IPS-18a (cell line): ENCODE results near the gene ATP9A.

Experiments used
- H3K27ac ChIP-seq: one replicate; pipeline ENCODE4 v1.5.1; 2013; ENCODE audit warnings: low read length
- H3K27me3 ChIP-seq: one replicate; pipeline ENCODE4 v1.6.1; 2013; ENCODE audit warnings: mild to moderate bottlenecking, low read length; ENCODE audit not compliant: control insufficient read depth, insufficient read depth
- H3K36me3 ChIP-seq: one replicate; pipeline ENCODE4 v1.6.1; 2013; ENCODE audit warnings: low read depth, low read length; ENCODE audit not compliant: control insufficient read depth
- H3K4me1 ChIP-seq: one replicate; pipeline ENCODE4 v1.6.1; 2013; ENCODE audit warnings: low read depth, low read length; ENCODE audit not compliant: control insufficient read depth
- H3K4me3 ChIP-seq: one replicate; pipeline ENCODE4 v1.5.1; 2013; ENCODE audit warnings: low read length
- H3K9ac ChIP-seq: one replicate; pipeline ENCODE4 v1.6.1; 2013; ENCODE audit warnings: mild to moderate bottlenecking, low read length, moderate library complexity
- H3K9me3 ChIP-seq: one replicate; pipeline ENCODE4 v1.6.1; 2013; ENCODE audit warnings: low read depth, low read length; ENCODE audit not compliant: control insufficient read depth

The ATP9A gene

DNA sequence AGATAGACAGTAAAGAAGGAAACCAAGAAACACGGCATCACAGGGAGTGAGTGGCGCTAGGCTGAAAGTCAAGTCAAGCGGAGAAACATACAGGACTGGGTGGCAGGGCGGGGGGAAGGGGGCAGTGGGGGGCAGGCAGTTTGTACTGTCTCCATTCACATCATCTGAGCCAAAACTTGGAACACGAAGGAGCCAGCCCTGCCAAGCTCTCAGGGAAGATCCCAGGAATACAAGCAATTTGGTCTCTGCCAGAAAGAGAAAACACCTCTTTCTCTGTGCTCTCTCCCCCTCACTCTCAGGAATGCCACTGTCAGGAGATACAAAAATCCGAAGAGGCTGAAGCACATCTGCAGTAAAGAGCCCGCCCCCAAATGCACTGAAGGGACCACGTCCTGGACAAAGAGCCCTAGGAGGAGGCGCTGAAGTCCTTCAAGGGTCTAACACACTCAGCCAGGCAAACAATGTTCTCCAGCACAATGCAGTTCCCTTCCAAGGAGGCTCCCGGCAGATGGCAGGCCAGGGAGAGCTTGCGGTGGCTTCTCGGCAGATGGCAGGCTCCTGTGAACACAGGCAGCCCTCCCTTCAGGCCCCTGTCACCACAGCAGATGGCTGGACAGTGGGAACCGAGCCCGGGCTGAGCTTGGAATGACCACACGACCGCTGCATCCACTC is 90.0 kb downstream of the ATP9A start:
- H3K27me3 ChIP-seq: no peaks in the 10 kb centered on the region
- H3K4me3 ChIP-seq: no peak overlapping the region
- no peaks in the 10 kb centered on the region for H3K4me1 ChIP-seq
- H3K9me3 ChIP-seq: no peaks in the 10 kb centered on the region
- no peak overlapping the region for H3K9ac ChIP-seq
- H3K36me3 ChIP-seq: peaks cover 4% of the 10 kb centered on the region
- no peak overlapping the region for H3K27ac ChIP-seq

DNA sequence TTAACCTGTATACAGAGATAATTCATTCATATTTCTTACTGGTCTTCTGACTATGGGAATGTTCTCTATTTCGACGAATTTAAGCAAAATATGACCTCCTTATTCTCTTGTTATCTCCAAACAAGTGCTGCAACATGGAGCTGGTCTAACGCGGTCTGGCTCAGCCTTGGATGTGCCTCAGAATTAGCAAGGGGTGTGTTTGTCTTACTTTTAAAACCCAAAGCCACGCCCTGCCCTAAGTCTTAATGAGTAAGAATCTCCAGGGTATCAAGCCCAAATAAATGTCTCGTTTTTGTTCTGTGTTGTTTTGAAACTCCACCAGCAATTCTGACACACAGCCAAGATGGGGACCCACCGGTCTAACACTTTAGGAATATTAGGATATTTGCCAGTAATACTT is 99.2 kb downstream of the ATP9A start:
- H3K9me3 ChIP-seq: no peaks in the 10 kb centered on the region
- H3K27me3 ChIP-seq: no peaks in the 10 kb centered on the region
- H3K4me3 ChIP-seq: no peak overlapping the region
- H3K27ac ChIP-seq: no peak overlapping the region
- no peaks in the 10 kb centered on the region for H3K36me3 ChIP-seq
- no peaks in the 10 kb centered on the region for H3K4me1 ChIP-seq
- H3K9ac ChIP-seq: no peak overlapping the region

DNA sequence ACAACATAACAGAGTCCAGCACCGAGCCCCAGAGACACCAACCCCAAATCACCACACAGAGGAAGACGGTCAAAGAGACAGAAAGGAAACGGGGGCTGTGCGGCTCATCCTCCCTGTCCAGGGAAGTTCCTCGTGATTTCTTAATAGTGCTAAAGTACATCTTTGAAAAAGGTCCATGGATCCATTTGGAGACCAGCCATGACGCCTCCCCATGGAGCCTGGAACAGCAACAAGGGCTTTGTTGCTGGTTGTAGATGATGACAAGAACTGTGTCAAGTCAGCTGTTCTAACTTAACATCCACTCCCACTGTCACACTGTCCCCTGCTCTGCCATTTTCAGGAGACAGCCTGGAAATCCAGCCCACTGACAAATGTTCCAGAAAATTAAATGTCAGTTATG is 99.7 kb downstream of the ATP9A start:
- H3K9me3 ChIP-seq: no peaks in the 10 kb centered on the region
- H3K4me3 ChIP-seq: no peak overlapping the region
- no peak overlapping the region for H3K9ac ChIP-seq
- H3K36me3 ChIP-seq: no peaks in the 10 kb centered on the region
- H3K27ac ChIP-seq: no peak overlapping the region
- H3K4me1 ChIP-seq: no peaks in the 10 kb centered on the region
- H3K27me3 ChIP-seq: no peaks in the 10 kb centered on the region

DNA sequence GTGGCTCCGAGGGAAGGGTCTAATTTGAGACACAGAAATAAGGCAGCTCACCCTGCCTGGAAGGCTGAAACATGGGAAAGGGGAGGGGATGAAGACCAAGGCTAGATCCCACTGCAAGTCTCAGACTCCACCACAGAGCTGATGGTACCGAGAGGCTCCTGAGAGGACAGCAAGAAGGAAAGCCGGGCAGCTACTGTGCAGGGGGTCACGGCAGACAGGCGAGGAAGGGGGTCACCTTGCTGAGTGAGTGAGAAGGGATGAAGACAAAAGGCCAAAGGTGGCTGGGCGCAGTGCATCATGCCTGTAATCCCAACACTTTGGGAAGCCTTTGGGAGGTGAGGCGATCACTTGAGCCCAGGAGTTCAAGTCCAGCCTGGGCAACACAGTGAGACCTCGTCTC is 100.7 kb downstream of the ATP9A start:
- H3K9me3 ChIP-seq: no peaks in the 10 kb centered on the region
- no peak overlapping the region for H3K9ac ChIP-seq
- H3K27me3 ChIP-seq: no peaks in the 10 kb centered on the region

DNA sequence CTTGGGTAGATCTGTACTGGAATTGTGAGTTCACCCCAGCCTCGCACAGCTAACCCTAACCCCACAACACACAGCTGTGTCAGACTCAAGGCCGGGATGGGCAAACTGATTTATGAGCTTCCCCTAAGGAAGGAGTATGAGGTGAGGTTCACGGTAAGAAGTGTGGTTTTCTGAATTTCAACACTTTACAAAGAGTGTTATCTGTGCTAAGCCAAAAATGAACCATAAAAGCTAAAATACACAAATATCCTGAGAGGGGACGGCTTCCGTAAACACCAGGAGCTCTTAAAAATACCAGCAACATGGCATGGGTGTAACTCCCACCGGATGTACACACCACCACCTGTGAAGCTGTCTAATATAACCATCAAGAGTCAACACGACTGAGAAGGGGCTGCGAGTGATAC is 101.2 kb downstream of the ATP9A start:
- H3K27me3 ChIP-seq: no peaks in the 10 kb centered on the region
- H3K27ac ChIP-seq: no peak overlapping the region
- no peaks in the 10 kb centered on the region for H3K36me3 ChIP-seq
- no peaks in the 10 kb centered on the region for H3K9me3 ChIP-seq
- H3K4me1 ChIP-seq: no peaks in the 10 kb centered on the region
- no peak overlapping the region for H3K4me3 ChIP-seq
- no peak overlapping the region for H3K9ac ChIP-seq

More for the DNA sequence above, 100.7 kb downstream of the ATP9A start:
- no peak overlapping the region for H3K4me3 ChIP-seq
- H3K4me1 ChIP-seq: no peaks in the 10 kb centered on the region
- H3K27ac ChIP-seq: no peak overlapping the region
- H3K36me3 ChIP-seq: no peaks in the 10 kb centered on the region

DNA sequence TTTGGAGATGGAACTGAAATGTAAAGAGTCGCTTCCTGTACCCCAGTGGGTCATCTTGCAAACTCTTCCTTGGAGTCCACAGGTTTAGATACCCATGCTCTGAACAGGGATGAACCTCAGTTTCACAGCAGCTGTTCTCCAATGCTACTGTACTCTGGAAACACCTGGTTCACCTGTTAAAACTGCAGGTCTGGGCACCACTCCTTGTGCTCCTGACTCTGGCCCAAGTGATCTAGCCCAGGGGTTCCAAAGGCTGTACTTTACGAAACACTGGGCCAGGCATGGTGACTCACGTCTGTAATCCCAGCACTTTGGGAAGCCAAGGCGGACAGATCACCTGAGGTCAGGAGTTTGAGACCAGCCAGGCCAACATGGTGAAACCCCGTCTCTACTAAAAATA is 102.1 kb downstream of the ATP9A start:
- peaks cover under 1% of the 10 kb centered on the region for H3K4me1 ChIP-seq
- no peaks in the 10 kb centered on the region for H3K27me3 ChIP-seq
- H3K9ac ChIP-seq: no peak overlapping the region
- no peaks in the 10 kb centered on the region for H3K9me3 ChIP-seq
- H3K36me3 ChIP-seq: no peaks in the 10 kb centered on the region
- H3K4me3 ChIP-seq: no peak overlapping the region
- no peak overlapping the region for H3K27ac ChIP-seq

DNA sequence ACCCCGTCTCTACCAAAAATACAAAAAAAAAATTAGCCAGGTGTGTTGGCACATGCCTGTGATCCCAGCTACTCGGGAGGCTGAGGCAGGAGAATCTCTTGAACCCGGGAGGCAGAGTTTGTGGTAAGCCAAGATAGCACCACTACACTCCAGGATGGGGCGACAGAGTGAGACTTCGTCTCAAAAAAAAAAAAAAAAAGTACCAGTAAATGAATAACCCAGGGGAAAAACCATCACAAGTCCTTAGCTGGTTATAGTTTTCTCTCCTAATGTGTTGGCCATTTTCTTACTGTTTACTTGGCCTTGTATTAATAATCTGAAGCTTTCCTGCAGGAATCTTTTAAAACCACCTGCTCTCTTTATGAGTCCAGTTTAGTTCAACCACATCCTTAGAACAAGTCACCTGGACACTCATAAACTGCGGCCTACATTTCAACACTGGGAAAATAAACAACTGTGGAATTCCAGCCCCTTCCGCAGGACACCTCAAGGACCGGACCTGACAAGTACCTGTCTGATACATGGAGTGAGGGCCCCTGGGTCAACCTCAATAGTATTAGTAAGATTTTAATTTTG is 102.6 kb downstream of the ATP9A start:
- no peak overlapping the region for H3K4me3 ChIP-seq
- H3K4me1 ChIP-seq: peaks cover 5% of the 10 kb centered on the region
- no peak overlapping the region for H3K27ac ChIP-seq
- H3K9ac ChIP-seq: no peak overlapping the region
- no peaks in the 10 kb centered on the region for H3K9me3 ChIP-seq
- no peaks in the 10 kb centered on the region for H3K27me3 ChIP-seq
- H3K36me3 ChIP-seq: no peaks in the 10 kb centered on the region

DNA sequence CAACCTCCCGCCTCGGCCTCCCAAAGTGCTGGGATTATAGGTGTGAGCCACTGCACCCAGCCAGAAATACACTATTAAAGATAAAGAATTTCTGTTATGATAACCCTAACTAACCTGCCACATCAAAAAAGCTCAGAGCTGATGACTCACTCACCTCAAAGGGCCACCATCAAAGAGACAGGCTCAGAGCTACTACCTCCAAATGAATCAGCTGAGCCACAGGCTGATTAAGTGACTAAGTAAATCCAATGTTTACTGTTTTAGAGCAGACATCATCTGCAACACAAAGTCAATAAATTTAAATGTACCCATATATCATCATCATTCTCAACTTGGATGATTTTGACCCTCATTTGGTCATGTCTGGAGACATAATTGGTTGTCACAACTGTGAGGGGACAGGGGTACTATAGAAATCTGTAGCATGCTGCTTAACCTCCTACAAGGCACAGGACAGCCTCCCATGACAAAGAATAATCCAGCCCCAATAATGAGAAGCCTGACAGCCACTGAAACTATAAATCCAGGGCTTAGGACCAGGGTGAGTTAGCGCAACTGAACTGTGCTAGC is 106.5 kb downstream of the ATP9A start:
- no peaks in the 10 kb centered on the region for H3K9me3 ChIP-seq
- H3K27ac ChIP-seq: no peak overlapping the region
- no peaks in the 10 kb centered on the region for H3K36me3 ChIP-seq
- H3K9ac ChIP-seq: no peak overlapping the region
- H3K4me1 ChIP-seq: peaks cover 12% of the 10 kb centered on the region
- no peaks in the 10 kb centered on the region for H3K27me3 ChIP-seq
- H3K4me3 ChIP-seq: no peak overlapping the region

DNA sequence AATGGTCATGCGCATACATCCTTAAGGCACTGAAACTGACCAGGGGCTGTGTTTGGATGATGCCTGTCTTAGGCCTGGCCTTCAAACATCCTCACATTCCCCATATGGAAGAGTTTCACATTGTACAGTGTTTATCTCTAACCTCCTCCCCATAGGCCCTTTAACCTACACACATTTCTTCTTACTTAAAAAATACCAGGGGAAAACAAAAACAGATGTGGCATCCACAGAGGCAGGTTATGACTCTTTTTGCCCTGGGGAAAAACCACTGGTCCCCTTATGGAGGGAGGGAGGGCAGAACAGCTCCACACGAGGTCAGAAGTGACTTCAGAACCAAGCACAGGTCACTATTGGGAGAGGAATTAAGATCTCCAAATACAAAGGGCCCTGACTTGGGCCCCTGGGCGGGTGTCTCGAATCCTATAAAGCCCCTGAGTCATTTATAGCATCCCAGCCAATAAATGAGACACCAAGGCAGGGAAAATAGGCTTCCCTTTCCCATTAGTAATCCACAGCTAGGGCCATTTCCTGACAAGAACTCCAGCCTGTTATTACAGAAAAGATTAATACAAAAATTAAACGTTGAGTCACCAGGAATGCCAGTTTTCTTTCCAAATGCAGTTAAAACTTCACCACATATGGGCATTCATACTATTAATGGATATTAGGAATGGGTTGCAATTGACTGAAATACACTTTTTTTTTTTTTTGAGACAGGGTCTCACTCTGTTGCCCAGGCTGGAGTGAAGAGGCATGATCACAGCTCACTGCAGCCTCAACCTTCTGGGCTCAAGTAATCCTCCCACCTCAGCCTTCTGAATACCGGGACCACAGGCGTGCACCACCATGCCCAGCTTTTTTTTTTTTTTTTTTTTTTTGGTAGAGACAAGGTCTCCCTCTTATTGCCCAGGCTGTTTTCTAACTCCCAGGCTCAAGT is 107.2 kb downstream of the ATP9A start:
- H3K9me3 ChIP-seq: no peaks in the 10 kb centered on the region
- no peak overlapping the region for H3K27ac ChIP-seq
- no peak overlapping the region for H3K9ac ChIP-seq
- no peak overlapping the region for H3K4me3 ChIP-seq
- H3K4me1 ChIP-seq: peaks cover 12% of the 10 kb centered on the region
- H3K27me3 ChIP-seq: no peaks in the 10 kb centered on the region
- H3K36me3 ChIP-seq: no peaks in the 10 kb centered on the region

DNA sequence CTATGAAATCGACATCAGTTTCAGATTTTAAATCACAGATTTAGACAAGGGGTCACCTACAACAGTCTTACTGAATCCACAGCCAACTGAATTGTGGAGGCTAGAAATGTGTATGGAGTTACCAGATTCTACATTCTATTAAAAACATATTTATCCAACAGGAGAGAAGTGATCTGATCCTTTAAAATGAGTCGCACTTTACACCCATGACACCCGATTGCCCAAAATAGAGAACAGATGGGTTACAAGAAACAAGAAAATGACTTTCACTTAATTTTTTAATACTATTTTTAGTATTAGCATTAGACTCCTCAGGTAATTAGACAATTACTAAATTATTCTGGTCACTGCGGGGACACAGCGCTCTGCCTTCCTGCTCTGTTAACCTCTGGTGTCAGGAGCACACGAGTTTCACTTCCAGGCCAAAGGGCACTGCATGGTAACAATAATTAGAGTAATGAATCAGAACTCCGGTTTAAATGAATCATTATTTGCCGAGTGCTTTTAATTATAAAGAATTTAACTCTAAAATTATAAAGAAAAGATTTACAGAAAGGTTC is 108.6 kb downstream of the ATP9A start:
- Histone ChIP-seq H3K27me3 (no peaks in the 10 kb centered on the region), H3K27ac (no peak overlapping the region), H3K4me3 (no peak overlapping the region), H3K4me1 (peaks cover 12% of the 10 kb centered on the region), H3K9ac (no peak overlapping the region), H3K36me3 (no peaks in the 10 kb centered on the region), H3K9me3 (no peaks in the 10 kb centered on the region)

DNA sequence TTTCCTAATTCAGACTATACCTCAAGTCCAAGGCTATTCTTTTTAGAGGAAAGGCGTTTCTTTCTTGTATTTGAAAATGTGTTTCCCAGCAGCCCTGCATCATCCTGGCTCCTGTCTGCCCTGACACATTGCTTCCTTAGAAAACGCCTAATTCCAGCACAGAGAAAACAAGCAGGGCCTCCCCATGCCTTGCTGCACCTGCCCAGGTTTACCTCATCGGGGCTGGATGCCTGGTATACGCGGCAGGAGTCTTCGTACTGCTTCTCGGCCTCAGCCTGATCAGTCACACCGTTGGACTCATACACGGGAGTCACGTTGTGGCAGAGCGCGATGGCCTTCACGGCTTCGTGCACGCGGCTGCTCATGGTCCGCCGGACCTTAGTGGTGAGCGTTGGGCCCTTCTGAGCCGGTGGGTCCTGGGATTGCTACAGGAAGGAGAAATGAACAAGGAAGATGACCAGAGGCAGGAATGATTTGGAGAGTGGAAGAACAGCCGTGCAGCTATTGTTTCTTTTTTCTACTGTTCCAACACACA is 111.4 kb downstream of the ATP9A start:
- no peaks in the 10 kb centered on the region for H3K9me3 ChIP-seq
- no peak overlapping the region for H3K4me3 ChIP-seq
- H3K27ac ChIP-seq: no peak overlapping the region
- H3K9ac ChIP-seq: no peak overlapping the region
- H3K27me3 ChIP-seq: no peaks in the 10 kb centered on the region
- H3K36me3 ChIP-seq: no peaks in the 10 kb centered on the region
- peaks cover 12% of the 10 kb centered on the region for H3K4me1 ChIP-seq
